Adrenal gland (tissue), 12 donors: ENCODE measurements around the gene PSMD13. TPM values are rescaled to one million over a fixed set of nuclear protein-coding genes. Genes with fewer than 3 reads are reported as not detected.

Experiments
- DNase-seq, 7 donors: peaks; one replicate each; pipeline ENCODE4 v3.0.0-alpha.2; 2019 to 2020
- H3K27ac ChIP-seq, 5 donors: fragments of 200-600 bp; sonication (generic) in 4 of 5; 1 replicate in 3 of 5; 2 replicates in 2 of 5; pipeline versions ENCODE4 v1.5.1 to v1.8.0; 2016 to 2020; ENCODE audit warnings: mild to moderate bottlenecking in 1 of 5
- H3K27me3 ChIP-seq: fragments of 200-600 bp; 2 replicates; pipeline ENCODE4 v1.8.0; 2021
- H3K36me3 ChIP-seq, 2 donors: fragments of 200-600 bp; replicated peaks in 1 of 2; 1 replicate in 1 of 2; 2 replicates in 1 of 2; pipeline versions ENCODE4 v1.5.1 to v1.8.0; 2018 to 2022
- H3K4me1 ChIP-seq, 2 donors: fragments of 200-600 bp; replicated peaks in 1 of 2; 1 replicate in 1 of 2; 2 replicates in 1 of 2; pipeline versions ENCODE4 v1.5.1 to v1.8.0; 2018 to 2021
- H3K4me3 ChIP-seq, 4 donors: fragments of 200-600 bp; sonication (generic) in 3 of 4; one replicate each; pipeline ENCODE4 v1.5.1; 2016 to 2018
- H3K9me3 ChIP-seq, 3 donors: fragments of 200-600 bp; sonication (generic) in 1 of 3; replicated peaks in 1 of 3; 1 replicate in 2 of 3; 2 replicates in 1 of 3; pipeline versions ENCODE4 v1.5.1 to v1.8.0; 2016 to 2021
- CTCF ChIP-seq, 6 experiments: fragments of 450-650 bp in 4 of 6; fragments of 200-600 bp in 2 of 6; sonication (generic) in 1 of 6; IDR thresholded peaks; 1 replicate in 5 of 6; 2 replicates in 1 of 6; pipeline versions ENCODE4 v1.5.1 to v1.8.0; 2016 to 2021; ENCODE audit warnings: antibody characterized with exemption in 6 of 6, mild to moderate bottlenecking in 2 of 6, moderate library complexity in 1 of 6
- POLR2A ChIP-seq, 2 donors: fragments of 450-650 bp; IDR thresholded peaks; one replicate each; pipeline ENCODE4 v1.6.1; 2017; ENCODE audit warnings: antibody characterized with exemption in 2 of 2, mild to moderate bottlenecking in 2 of 2, moderate library complexity in 1 of 2
- WGBS, 4 donors: extraction: QIAGEN DNeasy Blood & Tissue Kit in 2 of 4; methylation state at CpG; one replicate each; pipeline versions ENCODE4 v1.1.5 to v1.1.7; 2013 to 2017; 5-methylcytosine and 5-hydroxymethylcytosine counted together
- intact Hi-C, 2 donors: fragments of 100-400 bp; cut with DNase I; formaldehyde crosslinking; loops; one replicate each; pipeline versions ENCODE4 v1.14.1 to v1.15.0; 2022 to 2023
- polyA plus RNA-seq, 3 donors: library from polyadenylated mRNA; stranded (reverse); fragments of 200-250 nt in 2 of 3; fragments of 350-450 nt in 1 of 3; fragmentation: Illumina TruSeq in 1 of 3; extraction: RNeasy Lipid Tissue Mini Kit (QIAGEN cat#74804) in 1 of 3; gene quantifications; one replicate each; pipeline ENCODE4 v1.2.3, GENCODE V29; 2013 to 2014
- total RNA-seq, 9 donors: library from RNA; depleted of rRNA in 4 of 9; stranded (reverse); fragments of >200 nt in 4 of 9; fragments of 120-200 nt in 1 of 9; fragmentation: NEBNext Ultra II Directional in 1 of 9; extraction: Animal tissue kit (Norgen Biotek cat#: 25700) in 1 of 9; gene quantifications; one replicate each; pipeline versions ENCODE4 v1.1.0 to v1.2.4, GENCODE V29; 2013 to 2023
- donor health status: healthy with polysubstance abuse.
- donor health status: Bipolar disorder and iron deficiency.
- donor health status: DM: yes; HTN: yes; CAD: no.
- donor health status: DM: no; HTN: no; CAD: no.
- donor health status: DM: no; HTN: no; CAD: no.
- donor health status: DM: yes; HTN: yes; CAD: no.

The PSMD13 gene
- total and polyA plus RNA-seq, 12 donors, result 62.2 to 174 (median 89.4) TPM

DNA sequence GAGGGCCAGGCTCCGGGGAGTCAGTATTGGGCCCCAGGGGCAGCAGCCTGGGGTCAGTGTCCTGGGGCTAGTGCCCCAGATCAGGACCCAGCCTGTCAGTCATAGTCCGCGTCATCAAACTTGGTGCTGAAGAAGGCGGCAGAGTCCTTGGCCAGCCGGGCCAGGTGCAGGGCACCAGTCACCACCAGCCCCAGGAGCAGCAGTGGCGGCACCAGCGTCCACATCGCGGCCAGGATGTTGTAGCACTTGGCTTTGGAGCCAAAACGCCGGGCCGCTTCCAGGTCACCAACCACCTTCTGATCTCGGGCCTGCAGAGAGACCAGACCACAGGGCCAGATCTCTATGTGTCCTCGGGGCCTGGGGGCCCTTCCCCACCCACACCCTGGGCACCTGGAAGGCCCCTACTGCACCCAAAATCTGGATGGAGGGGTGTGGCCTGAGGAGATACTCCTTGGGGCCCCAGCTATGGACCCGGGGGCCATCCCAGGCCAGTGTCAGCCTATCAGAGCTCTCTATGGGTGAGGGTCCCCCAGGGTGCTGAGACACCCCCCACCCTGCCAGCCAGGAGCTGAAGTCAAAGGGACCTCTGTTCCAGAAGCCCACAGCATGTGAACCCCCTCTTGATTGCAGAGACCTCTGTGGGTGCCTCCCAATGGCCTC is 61.8 kb downstream of the PSMD13 start:
- no peak for DNase-seq

DNA sequence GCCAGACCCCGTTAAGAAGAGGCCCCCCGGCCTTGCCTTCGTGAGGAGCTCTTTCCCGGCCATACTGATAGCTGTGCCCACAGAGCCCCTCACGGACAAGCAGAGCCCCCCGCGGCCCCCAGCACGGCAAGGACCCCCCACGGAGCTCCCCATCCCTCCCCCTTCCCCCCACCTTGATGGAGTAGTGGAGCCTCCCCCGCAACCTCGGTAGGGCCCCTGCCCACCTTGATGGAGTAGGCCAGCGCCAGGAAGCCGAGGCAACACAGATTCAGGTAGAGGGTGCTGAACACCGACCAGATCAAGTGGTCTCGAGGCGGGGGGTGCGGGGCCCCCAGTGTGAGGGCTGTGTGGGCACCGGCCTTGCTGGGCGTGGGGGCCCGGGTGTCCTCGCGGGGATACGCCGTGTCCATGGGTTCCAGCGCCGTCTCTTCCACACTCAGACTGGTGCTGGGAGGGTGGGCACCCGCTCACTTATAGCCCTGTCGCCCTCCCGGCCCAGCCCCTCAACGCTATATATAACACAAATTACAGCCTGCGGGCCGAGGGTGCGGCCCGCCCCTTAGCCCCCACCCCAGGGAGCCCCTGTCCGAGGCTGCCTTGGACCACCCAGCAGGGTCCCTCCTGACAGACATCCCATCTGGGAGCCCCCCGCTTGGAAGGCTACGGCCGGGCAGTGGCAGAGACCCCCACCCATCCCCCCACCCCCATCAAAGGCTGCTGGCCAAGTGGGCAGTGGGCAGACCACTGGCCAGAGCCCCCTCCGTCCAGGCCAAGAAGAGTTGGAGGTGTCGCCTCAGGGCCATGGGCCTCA is 62.5 kb downstream of the PSMD13 start, which contains the start of gene IFITM5:
Gene IFITM5 (minus strand): TSS at position 446 of the 811 bp plus-strand sequence. CDS start 36 bp downstream, at position 410.
- Histone ChIP-seq H3K27me3 (peaks cover 9% of the 10 kb centered on the region), H3K4me3 (no peak within 1 kb of the TSS)

More for the DNA sequence above, 61.8 kb downstream of the PSMD13 start:
- 67 to 83% (median 74%) methylated on average over 1 to 15 of the region's 15 CpGs for WGBS, 4 donors
- no peaks in the 10 kb centered on the region for H3K9me3 ChIP-seq
- H3K4me3 ChIP-seq, result no peak overlapping the region
- TF ChIP-seq POLR2A (IDR thresholded peaks at IDR 0.05), result no peak
- no peak for TF ChIP-seq CTCF (IDR thresholded peaks at IDR 0.05)
- H3K36me3 ChIP-seq, result no peaks in the 10 kb centered on the region
- H3K27me3 ChIP-seq, result peaks cover 9% of the 10 kb centered on the region
- H3K27ac ChIP-seq, result no peak overlapping the region
- H3K4me1 ChIP-seq, result no peaks in the 10 kb centered on the region
- intact Hi-C loops, result loop anchor here (5.0 to 10.0 kb wide), 2 partner anchors 64 to 146 kb away; partner anchors contain the start of gene ANO9 (in 1 of the 2)

GRCh38 chr11:299951-300735 is 63.4 kb downstream of the PSMD13 start:
- Histone ChIP-seq H3K4me3 (no peak overlapping the region), H3K27ac (no peak overlapping the region), H3K36me3 (no peaks in the 10 kb centered on the region), H3K27me3 (peaks cover 9% of the 10 kb centered on the region), H3K4me1 (no peaks in the 10 kb centered on the region), H3K9me3 (no peaks in the 10 kb centered on the region)
- DNase-seq, result no peak
- intact Hi-C loops, result loop anchor here (5.0 to 10.0 kb wide), 2 partner anchors 62 to 145 kb away; partner anchors contain the start of gene ANO9 (in 1 of the 2)
- 29 to 68% (median 46%) methylated on average over 7 to 20 of the region's 20 CpGs for WGBS, 4 donors
- TF ChIP-seq CTCF (IDR thresholded peaks at IDR 0.05) (no peak), POLR2A (IDR thresholded peaks at IDR 0.05) (no peak)

More for the DNA sequence above, 62.5 kb downstream of the PSMD13 start, which contains the start of gene IFITM5:
- no peaks in the 10 kb centered on the region for H3K9me3 ChIP-seq
- H3K36me3 ChIP-seq, result no peaks in the 10 kb centered on the region
- no peak within 1 kb of the TSS for H3K27ac ChIP-seq
- H3K4me1 ChIP-seq, result no peaks in the 10 kb centered on the region
- WGBS, 4 donors, result 40 to 82% (median 64%) methylated on average over 3 to 40 of the region's 40 CpGs
- no peak for TF ChIP-seq CTCF (IDR thresholded peaks at IDR 0.05)
- TF ChIP-seq POLR2A (IDR thresholded peaks at IDR 0.05), result no peak
- no peak for DNase-seq
- intact Hi-C loops, result loop anchor here (5.0 to 10.0 kb wide), 2 partner anchors 63 to 146 kb away; partner anchors contain the start of gene ANO9 (in 1 of the 2)

Other genes with a start within 250 kb of the PSMD13 start
- gene SCGB1C1, start 43.9 kb upstream of the PSMD13 start, total RNA-seq, result not detected
- gene SCGB1C1, start 43.9 kb upstream of the PSMD13 start, polyA plus RNA-seq, result not detected
- gene BET1L, start 29.6 kb upstream of the PSMD13 start, total RNA-seq, result 10 to 100 TPM; 16.2 to 89.7 (median 50.8) TPM
- gene BET1L, start 29.6 kb upstream of the PSMD13 start, polyA plus RNA-seq, result 10 to 100 TPM; 23.6 to 76.3 (median 26.9) TPM
- 100 to 1,000 TPM in 1 of 9 donors, 10 to 100 TPM in 8; 66.7 to 105 (median 82.0) TPM for gene RIC8A, start 29.3 kb upstream of the PSMD13 start, total RNA-seq
- 10 to 100 TPM; 60.9 to 83.6 (median 64.5) TPM for gene RIC8A, start 29.3 kb upstream of the PSMD13 start, polyA plus RNA-seq
- 10 to 100 TPM; 13.8 to 28.2 (median 23.5) TPM for gene SIRT3, start 634 bp upstream of the PSMD13 start, total RNA-seq
- gene SIRT3, start 634 bp upstream of the PSMD13 start, polyA plus RNA-seq, result 10 to 100 TPM; 18.2 to 30.6 (median 29.4) TPM
- gene NLRP6, start 41.4 kb downstream of the PSMD13 start, total RNA-seq, result under 1 TPM in 6 of 9 donors, not detected in 3; 0.14 to 0.69 (median 0.24) TPM
- gene NLRP6, start 41.4 kb downstream of the PSMD13 start, polyA plus RNA-seq, result under 1 TPM in 1 of 3 donors, not detected in 2; 0.16 TPM
- 1 to 10 TPM; 1.2 to 9.8 (median 7.1) TPM for gene PGGHG, start 52.1 kb downstream of the PSMD13 start, total RNA-seq
- gene PGGHG, start 52.1 kb downstream of the PSMD13 start, polyA plus RNA-seq, result 10 to 100 TPM in 2 of 3 donors, under 1 TPM in 1; 0.55 to 77.2 (median 29.4) TPM
- not detected for gene IFITM5, start 62.5 kb downstream of the PSMD13 start, total RNA-seq
- not detected for gene IFITM5, start 62.5 kb downstream of the PSMD13 start, polyA plus RNA-seq
- 100 to 1,000 TPM in 7 of 9 donors, 10 to 100 TPM in 2; 30.7 to 269 (median 155) TPM for gene IFITM2, start 70.8 kb downstream of the PSMD13 start, total RNA-seq
- 100 to 1,000 TPM; 290 to 835 (median 443) TPM for gene IFITM2, start 70.8 kb downstream of the PSMD13 start, polyA plus RNA-seq
- gene IFITM1, start 77.1 kb downstream of the PSMD13 start, total RNA-seq, result 100 to 1,000 TPM in 3 of 9 donors, 10 to 100 TPM in 6; 12.1 to 238 (median 84.5) TPM
- gene IFITM1, start 77.1 kb downstream of the PSMD13 start, polyA plus RNA-seq, result 100 to 1,000 TPM in 2 of 3 donors, 10 to 100 TPM in 1; 84.6 to 360 (median 139) TPM
- 100 to 1,000 TPM in 8 of 9 donors, 10 to 100 TPM in 1; 80.5 to 946 (median 291) TPM for gene IFITM3, start 83.9 kb downstream of the PSMD13 start, total RNA-seq
- 1,000 to 10,000 TPM in 1 of 3 donors, 100 to 1,000 TPM in 2; 454 to 1,592 (median 502) TPM for gene IFITM3, start 83.9 kb downstream of the PSMD13 start, polyA plus RNA-seq
- gene B4GALNT4, start 132.5 kb downstream of the PSMD13 start, total RNA-seq, result 1 to 10 TPM in 4 of 9 donors, under 1 TPM in 3, not detected in 2; 0.29 to 4.6 (median 1.1) TPM
- gene B4GALNT4, start 132.5 kb downstream of the PSMD13 start, polyA plus RNA-seq, result 10 to 100 TPM in 1 of 3 donors, 1 to 10 TPM in 1, under 1 TPM in 1; 0.15 to 30.3 (median 9.1) TPM
- gene PKP3, start 157.2 kb downstream of the PSMD13 start, total RNA-seq, result under 1 TPM in 3 of 9 donors, not detected in 6; 0.45 to 0.65 (median 0.65) TPM
- under 1 TPM in 1 of 3 donors, not detected in 2; 0.37 TPM for gene PKP3, start 157.2 kb downstream of the PSMD13 start, polyA plus RNA-seq
- gene SIGIRR, start 178.0 kb downstream of the PSMD13 start, total RNA-seq, result 10 to 100 TPM in 7 of 9 donors, 1 to 10 TPM in 2; 5.7 to 70.0 (median 21.1) TPM
- gene SIGIRR, start 178.0 kb downstream of the PSMD13 start, polyA plus RNA-seq, result 100 to 1,000 TPM in 1 of 3 donors, 10 to 100 TPM in 1, 1 to 10 TPM in 1; 2.7 to 111 (median 80.4) TPM
- gene ANO9, start 205.0 kb downstream of the PSMD13 start, total RNA-seq, result 1 to 10 TPM in 1 of 9 donors, under 1 TPM in 3, not detected in 5; 0.52 to 2.2 (median 0.79) TPM
- 1 to 10 TPM in 2 of 3 donors, under 1 TPM in 1; 0.07 to 2.9 (median 1.2) TPM for gene ANO9, start 205.0 kb downstream of the PSMD13 start, polyA plus RNA-seq
- gene PTDSS2, start 213.3 kb downstream of the PSMD13 start, total RNA-seq, result 10 to 100 TPM; 20.7 to 85.9 (median 41.4) TPM
- 100 to 1,000 TPM in 1 of 3 donors, 10 to 100 TPM in 2; 11.0 to 109 (median 53.7) TPM for gene PTDSS2, start 213.3 kb downstream of the PSMD13 start, polyA plus RNA-seq